GM15510 (cell line): ENCODE data around the gene ELP4.

Source experiments
- POLR2A ChIP-seq: IDR thresholded peaks from 3 replicates; pipeline ENCODE4 v1.6.1; 2011; ENCODE audit warnings: borderline replicate concordance; ENCODE audit not compliant: insufficient read length; ENCODE audit errors: extremely low read depth

The ELP4 gene

GRCh38 chr11:31810779-31811647 is 301.4 kb downstream of the ELP4 start, which contains the start of gene PAX6:
TSS of gene PAX6 (minus strand) at chr11:31811322. CDS start at chr11:31806411, 4,911 bp downstream.
- no peak for TF ChIP-seq POLR2A

DNA sequence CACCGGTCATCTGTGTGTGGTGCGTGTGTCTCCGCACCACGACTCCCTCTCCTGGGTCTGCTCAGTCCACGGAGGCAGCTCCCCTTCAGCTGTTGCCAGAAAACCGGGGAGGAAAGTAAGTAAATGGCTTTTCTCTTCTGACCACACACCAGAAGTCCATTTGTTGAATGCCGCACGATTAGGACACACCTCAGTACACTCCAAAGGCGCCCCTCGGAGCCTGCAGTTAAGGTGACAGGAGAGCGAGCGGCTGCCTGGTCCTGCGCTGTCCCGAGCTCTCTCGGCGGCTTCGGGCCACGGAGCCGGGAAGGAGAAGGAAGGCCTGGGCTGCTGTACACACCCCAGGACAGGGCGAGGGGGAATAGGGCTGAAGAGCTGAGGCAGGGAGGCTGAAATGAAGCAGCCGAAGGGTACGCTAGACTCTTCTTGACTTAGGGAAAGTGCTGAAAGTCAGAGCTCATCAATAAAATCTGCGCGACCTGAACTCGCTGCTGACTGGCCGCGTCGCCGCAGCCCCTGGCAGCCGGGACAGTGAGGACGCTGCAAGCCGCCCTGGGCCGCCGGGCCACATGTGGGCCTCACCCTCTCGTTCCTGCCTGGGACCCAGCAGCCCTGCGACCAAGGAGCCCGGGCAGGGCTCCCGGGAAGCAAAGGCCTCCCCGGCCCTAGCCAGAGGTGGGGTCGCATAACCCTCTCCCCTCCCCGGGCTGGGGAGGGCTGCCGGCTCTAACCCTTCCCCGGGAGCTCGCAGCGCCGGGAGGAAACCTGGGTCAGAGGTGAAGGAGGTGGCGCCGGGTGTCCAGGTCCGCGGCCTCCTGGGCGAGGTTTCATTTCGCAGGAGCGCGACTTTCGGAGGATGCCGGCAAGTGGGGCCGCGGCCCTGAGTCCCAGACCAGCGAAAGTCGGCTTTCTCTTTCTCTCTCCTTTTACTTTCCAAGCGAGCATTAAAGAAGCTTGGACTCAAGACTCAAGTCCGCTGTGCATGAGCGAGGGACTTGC is 303.1 kb downstream of the ELP4 start:
- TF ChIP-seq POLR2A = no peak

DNA sequence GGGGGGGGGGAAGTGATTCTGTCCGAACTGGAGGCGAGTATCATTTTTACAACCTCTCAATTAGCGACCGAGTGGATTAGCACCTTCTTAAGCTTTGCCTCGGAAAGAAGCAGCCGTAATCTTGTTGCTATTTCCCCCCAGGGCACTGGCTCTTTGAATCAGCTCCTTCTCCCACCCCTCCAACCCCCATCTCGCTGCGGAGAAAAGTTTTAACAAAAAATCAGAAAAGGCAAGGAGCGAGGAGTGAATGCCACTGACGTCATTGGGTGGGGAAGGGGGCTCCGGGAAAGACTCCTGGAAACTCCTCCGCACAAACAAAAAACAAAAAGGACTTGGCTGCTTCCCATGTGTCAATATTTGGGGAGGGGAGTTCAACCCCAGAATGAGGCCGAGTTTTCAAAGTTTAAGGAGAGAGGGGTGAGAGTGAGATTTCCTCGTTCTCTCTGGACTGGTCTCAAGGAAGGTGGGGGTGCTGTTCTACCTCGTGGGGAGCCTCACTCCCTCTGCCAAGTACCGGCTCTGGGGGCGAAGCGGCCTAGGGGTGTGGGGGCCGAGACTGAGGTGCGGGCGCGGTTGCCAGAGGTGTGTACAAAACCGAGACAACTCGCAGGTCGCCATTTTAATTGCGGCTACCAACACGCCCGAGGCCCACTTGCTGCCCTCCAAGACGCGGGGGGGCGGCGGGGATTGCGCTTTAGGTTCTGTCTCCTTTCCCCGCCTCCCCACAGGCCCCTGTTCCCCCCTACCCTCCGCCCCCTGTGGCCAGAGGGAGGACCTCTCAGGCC is 304.0 kb downstream of the ELP4 start:
- TF ChIP-seq POLR2A = no peak

DNA sequence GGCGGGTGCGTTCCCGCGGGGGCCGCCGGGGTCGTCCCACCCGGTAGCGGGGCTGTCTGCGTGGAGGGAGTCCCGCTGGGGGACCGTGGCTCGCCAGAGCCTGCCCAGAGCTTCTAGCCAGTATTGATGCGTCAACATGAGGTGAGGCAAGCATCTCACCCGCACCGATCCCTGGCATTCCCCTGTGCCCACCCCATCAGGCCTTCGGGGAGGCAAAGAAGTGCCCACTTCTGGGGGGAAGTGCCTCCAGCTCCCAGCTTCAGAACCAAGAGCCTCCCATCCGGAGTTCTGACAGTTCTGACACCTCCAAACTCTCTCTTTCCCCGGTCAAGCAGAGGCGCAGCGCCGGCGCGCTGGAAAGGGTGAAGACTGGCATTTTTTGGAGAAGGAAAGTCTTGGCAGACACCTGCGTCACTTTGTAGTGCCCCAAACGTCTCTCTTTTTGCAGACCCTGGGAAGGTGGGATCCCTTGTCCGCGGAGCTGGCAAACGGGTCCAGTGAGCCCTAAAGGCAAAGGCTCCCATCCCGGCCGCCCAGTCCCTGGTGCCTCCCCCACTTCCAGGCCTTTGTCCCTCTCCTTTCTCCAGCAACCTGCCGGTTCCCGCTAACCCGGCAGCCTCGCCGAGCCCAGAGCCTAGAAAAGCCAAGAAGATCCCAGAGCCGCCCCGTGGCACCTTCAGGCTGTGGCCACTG is 304.8 kb downstream of the ELP4 start:
- no peak for TF ChIP-seq POLR2A

DNA sequence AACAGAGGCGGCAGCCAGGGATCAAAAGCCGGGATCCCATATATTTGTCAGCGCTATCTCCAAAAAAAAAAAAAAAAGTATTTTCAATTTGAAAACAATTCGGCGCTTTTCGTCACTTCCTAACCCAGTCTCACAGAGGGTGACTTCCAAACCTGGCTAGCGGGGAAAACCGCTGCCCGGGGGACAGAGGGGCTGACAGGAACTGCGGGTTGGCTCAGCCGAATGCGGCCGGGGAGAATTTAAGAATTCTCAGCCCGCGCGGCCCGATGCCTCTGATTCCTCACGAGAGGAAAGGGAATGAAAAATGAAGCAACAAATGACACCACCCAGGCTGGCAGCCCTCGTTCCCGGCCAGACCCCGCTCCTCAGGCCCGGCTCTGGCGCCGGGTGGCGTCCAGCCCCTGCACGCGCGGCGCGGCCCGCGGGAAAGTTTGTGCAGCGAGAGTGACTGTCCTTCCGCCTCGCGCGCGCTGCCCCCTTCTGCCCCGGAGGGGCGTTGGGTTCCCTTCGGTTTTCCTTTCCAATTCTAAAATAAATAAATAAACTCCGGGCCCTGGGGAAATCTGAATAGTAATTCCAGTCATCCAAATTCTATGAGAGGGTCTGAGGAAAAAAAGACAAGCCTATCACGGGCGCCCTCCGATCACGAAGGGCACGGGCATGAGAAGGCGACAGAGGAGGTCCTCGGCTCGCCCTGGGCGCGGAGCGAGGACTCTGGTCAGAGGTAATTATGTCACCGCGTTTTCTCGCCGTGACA is 306.3 kb downstream of the ELP4 start:
- no peak for TF ChIP-seq POLR2A

DNA sequence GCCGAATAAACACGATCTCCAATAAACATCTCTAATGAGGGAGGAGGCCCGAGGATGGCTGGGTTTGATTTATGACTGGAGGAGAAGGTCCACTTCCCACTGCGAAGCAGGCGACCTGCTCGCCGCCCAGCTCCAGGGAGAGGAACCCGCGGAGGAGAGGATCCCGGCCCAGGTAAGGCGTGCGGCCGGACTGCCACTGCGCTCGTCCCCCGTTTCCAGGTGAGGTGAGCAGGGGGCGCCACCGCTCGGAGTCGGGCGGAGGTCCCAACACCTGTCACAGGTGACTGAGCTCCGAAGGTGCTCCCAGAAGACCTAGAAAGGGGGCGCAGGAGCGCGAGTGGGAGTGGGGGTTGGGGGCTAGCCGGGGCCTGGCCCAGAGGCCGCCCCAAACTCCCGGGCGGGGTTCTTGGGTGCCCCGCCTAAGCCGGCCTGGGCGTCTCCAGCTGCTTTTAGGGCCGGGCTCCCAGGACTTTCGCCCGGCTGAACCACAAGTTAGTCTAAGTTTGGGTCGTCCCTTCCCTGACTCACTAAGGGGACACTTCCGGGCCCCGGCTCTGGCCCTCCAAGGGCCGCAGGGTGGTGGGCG is 307.0 kb downstream of the ELP4 start:
- no peak for TF ChIP-seq POLR2A

GRCh38 chr11:31817054-31817620 is 307.6 kb downstream of the ELP4 start:
- no peak for TF ChIP-seq POLR2A

GRCh38 chr11:31817621-31818424 is 308.3 kb downstream of the ELP4 start:
- no peak for TF ChIP-seq POLR2A

- no peak for TF ChIP-seq POLR2A
These were observed 308.8 kb downstream of the ELP4 start for GRCh38 chr11:31818425-31818755.

DNA sequence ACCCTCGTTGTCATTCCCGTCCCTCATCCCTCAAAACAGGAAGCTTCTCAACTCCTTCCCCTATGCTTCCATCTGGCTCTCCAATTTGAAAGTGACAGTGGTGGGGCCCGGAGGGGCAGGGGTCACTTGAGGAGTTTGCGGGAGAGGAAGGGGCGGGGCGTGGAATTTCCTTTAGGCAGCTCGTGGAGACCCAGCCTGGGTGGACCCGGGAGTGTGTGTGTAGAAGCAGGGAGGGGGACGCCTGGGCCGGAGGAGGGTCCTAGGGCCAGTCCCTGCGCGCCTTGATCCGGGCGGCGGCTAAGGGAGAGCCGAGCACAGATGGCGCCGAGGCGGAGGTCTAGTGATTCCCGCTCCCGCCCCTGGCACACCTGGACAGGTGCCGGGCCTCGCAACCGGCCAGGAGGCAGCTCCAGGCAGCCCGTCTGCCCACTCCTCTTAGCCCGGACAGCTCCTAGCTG is 309.3 kb downstream of the ELP4 start:
- TF ChIP-seq POLR2A = no peak

DNA sequence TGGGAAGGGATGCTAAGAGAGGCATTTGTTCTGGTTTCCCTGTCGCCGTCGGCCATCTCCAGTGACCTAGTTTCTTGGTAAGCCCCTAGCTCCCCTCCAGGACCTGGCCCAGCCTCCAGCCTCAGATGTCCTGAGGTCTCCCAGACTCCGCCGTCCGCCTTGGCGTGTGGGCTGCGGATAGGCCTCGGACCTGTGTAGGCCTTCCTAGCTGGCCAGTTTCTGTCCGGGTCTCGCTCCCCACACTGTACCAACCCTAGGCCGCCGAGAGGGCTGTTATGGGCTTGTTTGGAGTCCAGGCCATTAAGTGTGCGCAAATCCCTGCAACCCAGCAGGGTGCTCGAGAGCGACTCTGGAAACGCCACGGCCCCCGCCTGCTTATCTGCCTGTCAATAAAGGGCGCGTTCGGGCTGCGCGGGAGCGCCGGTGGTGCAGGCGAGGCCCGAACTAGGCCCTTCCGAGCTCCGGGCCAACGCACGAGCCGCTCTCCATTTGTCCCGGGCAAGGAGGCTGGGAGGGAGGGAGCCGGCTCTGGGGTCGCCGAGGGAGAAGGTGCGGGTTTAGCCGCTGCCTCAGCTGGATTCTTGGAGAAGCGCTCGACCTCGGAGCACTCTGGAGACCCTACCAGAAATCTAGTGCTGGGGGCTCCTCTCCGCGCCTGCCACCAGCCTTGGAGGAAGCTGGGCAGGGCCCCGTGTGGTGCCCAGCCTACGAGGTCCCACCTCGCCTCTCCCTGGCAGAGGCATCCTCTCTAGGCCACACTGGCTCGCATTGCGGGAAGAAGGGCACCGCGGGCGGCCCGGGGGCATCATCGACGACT is 310.3 kb downstream of the ELP4 start:
- no peak for TF ChIP-seq POLR2A
